Pancreas (tissue), 10 donors: ENCODE data around the gene ZNF420. TPM values are rescaled to one million over a fixed set of nuclear protein-coding genes. Genes with fewer than 3 reads are reported as not detected.

Experiments
- ATAC-seq, 4 donors: fragments of 200-7000 bp; cut with Tn5 transposase; one replicate each; pipeline versions ENCODE4 v1.8.0 to v1.9.1; 2020; ENCODE audit warnings: mild to moderate bottlenecking in 4 of 4, moderate library complexity in 4 of 4
- DNase-seq, 6 donors: peaks; one replicate each; pipeline ENCODE4 v3.0.0-alpha.2; 2020
- FAIRE-seq: peaks from 2 replicates; lab custom pipeline; 2012; peaks lifted over from hg19 to GRCh38; lab: Jason Lieb, UNC
- H3K27ac ChIP-seq, 4 donors: fragments of 200-600 bp; sonication (generic); 1 replicate in 3 of 4; 2 replicates in 1 of 4; pipeline versions ENCODE4 v1.5.0 to v1.8.0; 2020
- H3K27me3 ChIP-seq, 4 donors: fragments of 200-600 bp; one replicate each; pipeline ENCODE4 v1.8.0; 2021
- H3K36me3 ChIP-seq, 3 donors: fragments of 200-600 bp; sonication (generic) in 1 of 3; one replicate each; pipeline versions ENCODE4 v1.5.0 to v1.8.0; 2020 to 2021
- H3K4me1 ChIP-seq, 3 donors: fragments of 200-600 bp; one replicate each; pipeline ENCODE4 v1.8.0; 2021
- H3K4me3 ChIP-seq, 4 donors: fragments of 200-600 bp; sonication (generic) in 2 of 4; one replicate each; pipeline versions ENCODE4 v1.5.0 to v1.8.0; 2020 to 2021
- H3K9me3 ChIP-seq, 4 donors: fragments of 200-600 bp; one replicate each; pipeline ENCODE4 v1.8.0; 2021
- CTCF ChIP-seq, 4 donors: fragments of 200-600 bp; sonication (generic) in 3 of 4; IDR thresholded peaks; one replicate each; pipeline versions ENCODE4 v1.5.0 to v1.8.0; 2021; ENCODE audit warnings: antibody characterized with exemption in 4 of 4
- WGBS, 2 donors: extraction: QIAGEN DNeasy Blood & Tissue Kit; methylation state at CpG; one replicate each; pipeline ENCODE4 v1.1.7; 2013; 5-methylcytosine and 5-hydroxymethylcytosine counted together
- intact Hi-C, 3 donors: fragments of 100-400 bp; cut with DNase I; formaldehyde crosslinking; loops; one replicate each; pipeline versions ENCODE4 v1.11.1 to v1.14.2; 2022
- polyA plus RNA-seq, 2 donors: library from polyadenylated mRNA; stranded (reverse); fragments of 200-250 nt; gene quantifications; one replicate each; pipeline ENCODE4 v1.2.3, GENCODE V29; 2013
- total RNA-seq, 6 donors: library from RNA; stranded (reverse); fragmentation: NEBNext Ultra II Directional in 4 of 6; extraction: Animal tissue kit (Norgen Biotek cat#: 25700) in 4 of 6; gene quantifications; one replicate each; pipeline versions ENCODE4 v1.2.1 to v1.2.4, GENCODE V29; 2021 to 2023
- donor health status: healthy with polysubstance abuse.
- donor health status: DM: no; HTN: no; CAD: no; lungs with moderate emphysema.
- donor health status: DM: no; HTN: no; CAD: no.
- donor health status: control.
- donor health status: control.
- donor health status: Bipolar disorder and iron deficiency.
- donor health status: DM: yes; HTN: yes; CAD: no.
- donor health status: DM: no; HTN: no; CAD: no.
- donor health status: DM: no; HTN: no; CAD: no.
- donor health status: DM: yes; HTN: yes; CAD: no.

ZNF420 gene
- total and polyA plus RNA-seq, 8 donors = 2.1 to 6.9 (median 4.3) TPM

GRCh38 chr19:37128821-37129177 lies 50.6 kb downstream of the ZNF420 start:
- intact Hi-C loops = no loop called here
- no peaks in the 10 kb centered on the region for H3K27me3 ChIP-seq
- no peaks in the 10 kb centered on the region for H3K4me1 ChIP-seq
- FAIRE-seq (no peak), ATAC-seq (no peak), DNase-seq (no peak)
- H3K36me3 ChIP-seq = peaks cover 0 to 18% (median 17%) of the 10 kb centered on the region in 3 donors
- H3K27ac ChIP-seq = no peak overlapping the region
- H3K4me3 ChIP-seq = no peak overlapping the region
- 95 to 99% methylated on average over 3 of the region's 3 CpGs for WGBS, 2 donors
- H3K9me3 ChIP-seq = peaks cover 0 to 45% (median 20%) of the 10 kb centered on the region in 4 donors
- TF ChIP-seq CTCF (IDR thresholded peaks at IDR 0.05) = no peak

GRCh38 chr19:37136111-37136510 lies 57.9 kb downstream of the ZNF420 start:
- DNase-seq (no peak), ATAC-seq (no peak), FAIRE-seq (no peak)
- Histone ChIP-seq H3K27ac (no peak overlapping the region), H3K4me3 (no peak overlapping the region), H3K9me3 (peaks cover 0 to 20% (median 3%) of the 10 kb centered on the region in 4 donors), H3K36me3 (no peaks in the 10 kb centered on the region), H3K4me1 (no peaks in the 10 kb centered on the region), H3K27me3 (no peaks in the 10 kb centered on the region)
- 23 to 24% methylated on average over 1 of the region's 1 CpG for WGBS, 2 donors
- intact Hi-C loops = no loop called here
- no peak for TF ChIP-seq CTCF (IDR thresholded peaks at IDR 0.05)

- intact Hi-C loops = no loop called here
Observed at GRCh38 chr19:37148214-37148613, 70.0 kb downstream of the ZNF420 start.

GRCh38 chr19:37160153-37160552 lies 81.9 kb downstream of the ZNF420 start:
- H3K36me3 ChIP-seq = peaks cover 3 to 41% (median 6%) of the 10 kb centered on the region in 3 donors
- WGBS, 2 donors = 100% methylated on average over 1 of the region's 1 CpG
- no peak for DNase-seq
- intact Hi-C loops = no loop called here
- peaks cover 0 to 8% (median 0%) of the 10 kb centered on the region in 4 donors for H3K9me3 ChIP-seq
- no peak overlapping the region for H3K27ac ChIP-seq
- TF ChIP-seq CTCF (IDR thresholded peaks at IDR 0.05) = no peak
- no peak overlapping the region for H3K4me3 ChIP-seq
- H3K27me3 ChIP-seq = no peaks in the 10 kb centered on the region
- FAIRE-seq = no peak
- no peak for ATAC-seq
- no peaks in the 10 kb centered on the region for H3K4me1 ChIP-seq

More at GRCh38 chr19:37148214-37148613, 70.0 kb downstream of the ZNF420 start:
- DNase-seq (no peak), ATAC-seq (no peak), FAIRE-seq (no peak)
- no peaks in the 10 kb centered on the region for H3K4me1 ChIP-seq
- peaks cover 0 to 11% (median 0%) of the 10 kb centered on the region in 4 donors for H3K9me3 ChIP-seq
- H3K4me3 ChIP-seq = no peak overlapping the region
- peaks cover 0 to 5% (median 0%) of the 10 kb centered on the region in 3 donors for H3K36me3 ChIP-seq
- TF ChIP-seq CTCF (IDR thresholded peaks at IDR 0.05) = no peak
- no peaks in the 10 kb centered on the region for H3K27me3 ChIP-seq
- WGBS, 2 donors = 96% methylated on average over 3 of the region's 3 CpGs
- no peak overlapping the region for H3K27ac ChIP-seq

GRCh38 chr19:37165635-37166034 lies 87.4 kb downstream of the ZNF420 start:
- FAIRE-seq (no peak), ATAC-seq (no peak), DNase-seq (no peak)
- H3K27ac ChIP-seq = no peak overlapping the region
- H3K36me3 ChIP-seq = peaks cover 0 to 22% (median 0%) of the 10 kb centered on the region in 3 donors
- 97% methylated on average over 1 of the region's 1 CpG for WGBS, 2 donors
- intact Hi-C loops = no loop called here
- no peak for TF ChIP-seq CTCF (IDR thresholded peaks at IDR 0.05)
- H3K9me3 ChIP-seq = no peaks in the 10 kb centered on the region
- H3K4me3 ChIP-seq = no peak overlapping the region
- H3K4me1 ChIP-seq = no peaks in the 10 kb centered on the region
- no peaks in the 10 kb centered on the region for H3K27me3 ChIP-seq
